ENCODE data around the gene CNTNAP5.

The CNTNAP5 gene

GRCh38 chr2:124162256-124162655 lies 137.2 kb downstream of the CNTNAP5 start:
- DNase-seq = no peak

- DNase-seq = no peak
Observed at GRCh38 chr2:124163840-124164239, 138.8 kb downstream of the CNTNAP5 start.

DNA sequence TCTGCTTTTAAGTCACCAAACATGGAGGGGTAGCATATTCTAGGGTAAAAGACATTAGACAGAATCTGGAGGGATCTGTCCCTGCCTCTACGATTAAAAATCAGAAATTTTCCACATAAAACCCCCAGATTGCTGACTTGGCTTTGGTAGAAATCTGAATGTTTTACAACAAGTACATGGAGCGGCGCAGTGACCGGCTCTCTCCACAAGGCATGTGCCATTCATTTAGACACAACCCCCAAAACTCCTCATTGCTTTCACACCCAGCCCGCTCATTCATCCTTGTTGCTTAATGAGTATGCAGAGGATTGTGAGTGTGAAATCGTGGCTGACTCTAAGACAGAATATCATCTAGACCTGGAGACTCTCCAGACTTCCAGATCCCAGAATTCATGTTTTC lies 140.6 kb downstream of the CNTNAP5 start:
- DNase-seq = no peak

DNA sequence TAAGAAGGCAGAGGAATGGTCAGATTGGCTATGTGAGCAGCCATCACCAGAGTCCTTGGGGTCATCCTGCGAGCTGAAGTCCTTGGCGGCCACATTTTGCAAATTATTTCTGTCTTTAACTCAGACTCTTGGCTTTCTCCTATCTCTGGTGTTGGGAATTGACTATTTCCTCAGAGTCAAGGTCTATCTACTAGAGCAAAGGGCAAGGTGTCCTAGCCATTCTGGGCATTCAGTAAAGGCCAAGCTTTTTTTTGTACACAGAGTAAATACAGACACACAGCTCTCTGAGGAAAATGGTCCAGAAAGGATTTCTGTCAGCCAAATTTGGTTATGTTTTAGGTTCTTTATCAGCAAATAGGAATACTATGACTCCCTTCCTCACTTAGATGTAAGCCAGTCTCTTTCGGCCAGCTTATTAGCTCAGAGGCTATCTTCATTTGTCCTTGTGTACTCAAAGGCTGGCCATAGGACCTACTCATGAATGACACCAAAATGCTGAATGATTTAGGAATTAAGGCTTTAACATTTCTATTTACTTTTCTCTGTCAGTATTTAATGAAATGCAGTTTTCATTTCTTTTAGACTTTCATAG lies 146.5 kb downstream of the CNTNAP5 start:
- DNase-seq = no peak

- DNase-seq = no peak
Observed at GRCh38 chr2:124178719-124179118, 153.6 kb downstream of the CNTNAP5 start.

- DNase-seq = no peak
Observed at GRCh38 chr2:124180635-124181034, 155.5 kb downstream of the CNTNAP5 start.

- DNase-seq = no peak
Observed at GRCh38 chr2:124186801-124187200, 161.7 kb downstream of the CNTNAP5 start.

DNA sequence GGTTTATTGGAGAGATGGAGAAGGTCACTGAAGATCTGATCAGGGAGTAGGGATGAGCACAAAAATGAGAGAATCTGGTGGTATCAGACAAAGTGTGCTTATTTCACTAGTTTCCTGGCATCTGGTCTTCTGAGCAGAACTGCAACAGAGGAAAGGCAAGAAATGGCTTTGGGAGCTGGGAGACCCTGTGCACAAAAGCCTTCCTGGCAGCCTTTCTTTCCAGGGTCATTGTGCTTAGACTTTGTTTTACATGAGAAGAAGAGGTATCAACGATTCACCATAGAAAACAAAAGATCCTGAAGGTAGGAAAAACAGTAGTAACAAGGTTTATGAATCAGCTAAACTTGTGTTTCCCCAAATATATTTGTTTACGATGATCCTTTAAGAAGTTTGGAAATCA lies 162.9 kb downstream of the CNTNAP5 start:
- DNase-seq = no peak

- DNase-seq = no peak
Observed at GRCh38 chr2:124193706-124194105, 168.6 kb downstream of the CNTNAP5 start.

GRCh38 chr2:124201713-124202112 lies 176.6 kb downstream of the CNTNAP5 start:
- DNase-seq = no peak

DNA sequence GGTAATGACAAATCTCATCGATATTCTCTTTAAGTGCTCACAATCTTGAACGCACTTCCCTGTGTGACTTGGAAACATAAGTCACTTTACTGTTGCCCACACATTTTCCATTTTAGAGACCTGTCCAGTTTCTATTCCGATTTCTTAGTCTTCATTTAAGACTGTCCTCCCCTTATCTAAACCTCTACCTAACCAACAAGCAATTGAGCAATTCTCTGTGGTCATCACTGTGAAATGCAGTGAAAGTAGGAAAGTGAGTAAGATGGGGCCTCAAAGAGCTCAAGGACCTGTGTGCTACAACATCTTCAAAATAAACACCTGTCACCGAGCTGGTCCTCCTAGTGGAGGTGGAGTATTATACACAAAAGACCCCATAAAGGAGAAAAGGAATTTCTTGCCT lies 184.4 kb downstream of the CNTNAP5 start:
- no peak for DNase-seq

DNA sequence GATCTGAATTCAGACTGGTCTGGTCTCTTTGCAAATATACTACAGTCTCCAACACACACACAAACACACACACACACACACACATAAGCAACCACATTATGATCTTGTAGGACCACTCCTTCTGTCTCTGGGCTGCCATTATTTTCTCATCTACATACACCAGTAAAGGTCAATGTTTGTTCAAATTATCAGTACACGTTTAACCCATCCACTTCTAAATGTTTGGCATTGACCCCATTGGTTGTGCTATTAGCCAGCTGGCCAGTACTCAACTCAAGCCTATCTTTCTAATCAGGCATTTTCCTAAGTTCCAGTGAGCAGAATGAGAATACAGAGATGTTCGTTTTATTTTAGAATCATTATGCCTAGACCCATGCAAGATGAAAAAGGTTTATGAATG lies 186.4 kb downstream of the CNTNAP5 start:
- no peak for DNase-seq

DNA sequence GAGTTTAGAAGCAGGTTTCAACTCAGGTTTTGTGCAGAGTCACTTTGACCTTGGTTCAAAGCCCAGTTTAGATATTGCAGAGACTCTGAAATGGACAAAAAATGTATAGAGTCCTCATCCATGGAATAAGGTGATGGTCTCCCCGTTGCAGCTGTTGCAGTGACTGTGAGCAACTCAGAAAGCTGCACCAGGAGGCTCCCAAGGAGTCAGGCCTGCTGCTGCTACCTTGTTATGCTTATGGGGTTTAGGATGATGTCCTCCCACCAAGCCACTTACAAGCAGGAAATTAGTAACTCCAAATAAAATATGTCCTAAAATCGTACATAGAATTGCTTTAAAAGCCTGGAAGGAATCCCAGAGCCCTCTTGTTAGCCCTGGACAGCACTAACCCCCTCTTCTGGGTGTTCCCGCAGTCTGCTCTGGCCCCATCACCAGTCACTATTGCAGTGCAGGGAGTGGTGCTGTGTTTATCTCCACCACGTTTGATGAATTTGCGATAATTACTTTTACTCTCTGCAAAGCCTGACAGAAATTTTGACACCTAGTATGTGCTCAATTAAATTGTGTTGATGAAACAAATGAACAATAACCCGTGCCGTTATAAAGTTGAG lies 189.0 kb downstream of the CNTNAP5 start:
- DNase-seq = no peak

DNA sequence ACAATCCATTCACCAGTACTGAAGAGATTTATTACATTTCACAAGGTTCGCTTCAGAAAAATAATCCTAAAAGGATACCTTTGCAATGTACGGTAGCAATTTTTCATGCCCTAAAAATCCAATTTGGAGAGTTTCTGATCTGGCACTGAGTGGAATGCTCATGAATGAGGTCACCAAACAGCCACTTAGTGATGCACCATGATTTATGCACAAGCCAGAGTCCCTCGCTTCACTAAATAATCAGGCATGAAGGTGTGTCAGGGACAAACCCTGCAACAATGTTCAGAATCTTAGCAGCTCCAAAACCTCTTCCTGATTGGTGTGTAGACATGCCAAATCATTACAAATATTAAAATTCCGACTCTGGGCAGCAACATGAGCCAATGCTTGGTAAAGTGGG lies 221.1 kb downstream of the CNTNAP5 start:
- no peak for DNase-seq

DNA sequence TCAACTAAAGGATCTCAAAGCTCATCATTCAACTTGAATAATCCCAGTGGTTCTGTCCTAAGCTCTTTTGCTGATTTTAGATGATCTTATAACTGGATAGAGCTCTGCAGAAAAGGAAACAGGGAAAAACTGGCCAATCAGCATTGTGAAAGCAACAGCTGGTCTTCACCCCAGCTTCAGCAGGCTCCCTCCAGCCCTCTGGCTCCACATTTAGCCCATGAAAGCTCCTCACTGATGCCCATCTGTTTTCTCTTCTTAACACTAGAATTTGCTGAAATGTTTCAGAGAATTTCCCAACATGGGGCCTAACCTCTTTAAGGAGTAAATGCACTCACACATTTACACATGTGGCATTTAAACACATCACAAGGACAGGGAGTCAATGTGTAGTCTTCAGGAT lies 223.3 kb downstream of the CNTNAP5 start:
- no peak for DNase-seq

GRCh38 chr2:124250433-124250832 lies 225.3 kb downstream of the CNTNAP5 start:
- DNase-seq = no peak

- no peak for DNase-seq
Observed at GRCh38 chr2:124254621-124255020, 229.5 kb downstream of the CNTNAP5 start.

- no peak for DNase-seq
Observed at GRCh38 chr2:124257120-124257519, 232.0 kb downstream of the CNTNAP5 start.

GRCh38 chr2:124258140-124258880 lies 233.2 kb downstream of the CNTNAP5 start:
- DNase-seq = no peak

GRCh38 chr2:124261456-124261855 lies 236.4 kb downstream of the CNTNAP5 start:
- DNase-seq = no peak

DNA sequence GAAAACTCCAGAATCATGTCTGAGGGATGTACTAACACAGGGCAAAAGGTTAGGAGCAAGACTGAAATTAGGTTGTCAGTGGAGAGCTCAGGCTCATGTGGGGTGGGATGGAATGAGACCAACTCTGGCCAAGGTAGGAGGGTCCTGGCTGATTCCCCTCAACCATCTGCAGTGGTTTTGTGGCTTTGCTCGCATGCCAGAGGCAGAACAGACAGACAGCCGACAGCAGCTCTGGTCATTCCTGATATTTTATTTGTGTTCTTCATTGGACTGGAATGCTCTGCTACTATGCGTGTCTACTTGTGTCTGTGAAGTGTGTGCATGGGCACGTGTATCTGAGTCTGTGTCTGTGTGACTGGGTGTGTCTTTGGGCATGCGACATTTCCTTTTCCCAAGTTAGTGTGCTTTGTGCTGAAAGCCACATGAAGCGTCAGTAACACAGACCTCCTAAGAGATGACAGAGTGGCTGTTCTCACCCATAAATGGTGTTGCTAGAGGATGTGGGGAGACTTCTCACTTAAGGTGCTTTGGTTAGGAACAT lies 239.5 kb downstream of the CNTNAP5 start:
- DNase-seq = no peak

GRCh38 chr2:124267794-124268193 lies 242.7 kb downstream of the CNTNAP5 start:
- DNase-seq = no peak

GRCh38 chr2:124269348-124269747 lies 244.3 kb downstream of the CNTNAP5 start:
- no peak for DNase-seq

DNA sequence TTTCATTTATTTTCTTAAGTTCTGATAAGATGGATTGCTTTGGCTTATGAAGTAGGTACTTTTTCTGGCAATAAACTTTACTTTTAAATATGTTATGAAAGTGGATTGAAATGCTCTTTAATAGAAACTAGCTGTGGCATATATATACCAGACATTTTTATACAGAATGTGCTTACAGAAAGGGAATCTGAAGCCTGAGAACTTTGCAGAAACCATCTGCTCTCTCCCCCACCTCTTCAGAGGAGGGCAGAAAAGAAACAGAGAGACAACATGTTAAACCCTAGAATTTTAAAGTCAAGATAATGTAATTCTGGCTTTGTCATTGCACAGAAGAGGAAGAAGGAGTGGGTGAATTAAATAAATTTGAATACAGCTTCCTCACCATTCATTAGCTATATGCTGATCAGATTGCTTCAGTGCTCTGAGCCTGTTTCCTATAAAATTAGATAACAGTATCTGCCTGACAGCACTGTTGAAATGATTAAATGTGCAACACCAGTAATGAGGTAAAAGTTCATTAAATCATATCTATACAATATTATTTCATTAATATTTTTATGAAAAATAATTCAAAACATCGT lies 247.3 kb downstream of the CNTNAP5 start:
- no peak for DNase-seq

Measured in activated CD4-positive, alpha-beta T cell treated with anti-CD3 and anti-CD28 coated beads, Interleukin-2, Interleukin-6, amounts not matched to agents 100 ng/mL and 50 ng/mL, durations not matched to agents 16 hours and 8 hours (primary cell).